ENCODE measurements around the gene SRGAP3. TPM values are rescaled to one million over a fixed set of nuclear protein-coding genes. Genes with fewer than 3 reads are reported as not detected.

Gene SRGAP3
- total and polyA plus RNA-seq, 2 donors (not counting 1 experiment from before 2014, with no cell fraction given), result 1.4 to 1.5 TPM

DNA sequence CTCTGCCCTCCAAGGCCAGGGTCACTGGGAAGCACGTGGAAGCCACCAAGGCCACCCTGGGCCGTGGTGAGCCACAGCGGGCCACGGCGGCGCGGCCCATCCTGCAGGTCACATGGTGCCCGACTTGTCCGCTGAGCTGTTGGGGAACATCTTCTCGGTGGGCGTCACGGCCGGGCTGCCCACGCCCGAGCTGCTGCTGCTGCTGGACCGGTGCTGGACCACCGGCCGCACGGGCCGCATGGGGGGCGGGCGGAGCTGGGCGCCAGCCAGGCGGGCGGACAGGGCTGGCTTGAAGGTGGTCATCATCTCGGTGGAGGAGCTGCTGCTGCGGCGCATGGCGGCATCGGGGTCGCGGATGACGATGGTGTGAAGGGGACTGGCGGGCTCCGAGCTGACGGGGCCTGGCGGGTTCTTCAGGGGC is 264.0 kb downstream of the SRGAP3 start:
- no peak overlapping the region for H3K27ac Mint-ChIP-seq

DNA sequence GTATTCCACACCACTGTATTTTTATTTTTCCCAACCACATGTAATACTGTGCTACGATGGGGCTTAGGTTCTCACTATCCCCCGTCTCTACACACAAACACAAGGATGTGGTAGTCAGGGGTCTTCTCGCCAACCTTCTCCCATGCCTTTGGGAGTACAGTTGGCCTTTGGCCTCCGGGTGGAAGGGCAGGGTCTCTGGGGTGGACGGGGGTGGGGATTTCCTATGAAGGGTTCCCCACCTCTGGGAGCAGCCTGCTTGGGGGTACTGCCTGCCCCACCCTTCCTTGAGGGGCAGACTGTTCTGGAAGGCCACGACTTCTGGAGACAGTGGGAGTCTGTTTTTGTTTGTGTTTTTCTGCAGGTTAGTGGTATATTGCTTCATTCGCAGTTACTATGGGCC is 264.9 kb downstream of the SRGAP3 start:
- CTCF ChIA-PET, result no interaction called here
- no peak for DNase-seq
- intact Hi-C loops (cut with micrococcal nuclease), result no loop called here
- peaks cover 0 to 6% of the 10 kb centered on the region in 2 donors for H3K4me1 ChIP-seq (ENCODE audit: control insufficient read depth in 2 of 2, insufficient read depth in 2 of 2, low read length in 2 of 2)
- Mint-ChIP-seq H3K4me1 (peaks cover 8% of the 10 kb centered on the region), H3K4me3 (no peak overlapping the region), H3K9me3 (ENCODE audit: insufficient read depth) (no peaks in the 10 kb centered on the region), H3K27me3 (peaks cover 21% of the 10 kb centered on the region), H3K27ac (no peak overlapping the region)
- H3K9me3 ChIP-seq (ENCODE audit: control extremely low read depth in 1 of 3, control insufficient read depth in 2 of 3, insufficient read depth in 1 of 3, low read length in 2 of 3), result peaks cover 0 to 3% (median 2%) of the 10 kb centered on the region in 3 donors
- no peaks in the 10 kb centered on the region for H3K79me2 ChIP-seq (ENCODE audit: control insufficient read depth, insufficient read depth, low read length)
- no peak for ATAC-seq (ENCODE audit: low read depth)
- H3K27me3 ChIP-seq (replicated peaks in 1 of 4; ENCODE audit: control extremely low read depth in 1 of 4, control insufficient read depth in 3 of 4, insufficient read depth in 4 of 4, low read length in 3 of 4), result peaks cover 0 to 15% (median 2%) of the 10 kb centered on the region in 4 experiments
- POLR2A ChIA-PET, result no interaction called here
- TF ChIP-seq EZH2 (IDR thresholded peaks at IDR 0.05; ENCODE audit: borderline replicate concordance, insufficient read depth, low read depth, low read length, poor library complexity, severe bottlenecking), result no peak
- TF ChIP-seq, protein P1, sequence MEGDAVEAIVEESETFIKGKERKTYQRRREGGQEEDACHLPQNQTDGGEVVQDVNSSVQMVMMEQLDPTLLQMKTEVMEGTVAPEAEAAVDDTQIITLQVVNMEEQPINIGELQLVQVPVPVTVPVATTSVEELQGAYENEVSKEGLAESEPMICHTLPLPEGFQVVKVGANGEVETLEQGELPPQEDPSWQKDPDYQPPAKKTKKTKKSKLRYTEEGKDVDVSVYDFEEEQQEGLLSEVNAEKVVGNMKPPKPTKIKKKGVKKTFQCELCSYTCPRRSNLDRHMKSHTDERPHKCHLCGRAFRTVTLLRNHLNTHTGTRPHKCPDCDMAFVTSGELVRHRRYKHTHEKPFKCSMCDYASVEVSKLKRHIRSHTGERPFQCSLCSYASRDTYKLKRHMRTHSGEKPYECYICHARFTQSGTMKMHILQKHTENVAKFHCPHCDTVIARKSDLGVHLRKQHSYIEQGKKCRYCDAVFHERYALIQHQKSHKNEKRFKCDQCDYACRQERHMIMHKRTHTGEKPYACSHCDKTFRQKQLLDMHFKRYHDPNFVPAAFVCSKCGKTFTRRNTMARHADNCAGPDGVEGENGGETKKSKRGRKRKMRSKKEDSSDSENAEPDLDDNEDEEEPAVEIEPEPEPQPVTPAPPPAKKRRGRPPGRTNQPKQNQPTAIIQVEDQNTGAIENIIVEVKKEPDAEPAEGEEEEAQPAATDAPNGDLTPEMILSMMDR (IDR thresholded peaks at IDR 0.05), result no peak
- H3K4me2 ChIP-seq (replicated peaks; ENCODE audit: low read depth, low read length, poor library complexity, severe bottlenecking), result no peak overlapping the region
- H3K36me3 ChIP-seq (replicated peaks in 1 of 2; ENCODE audit: control extremely low read depth in 1 of 2, control insufficient read depth in 1 of 2, extremely low read depth in 1 of 2, insufficient read depth in 2 of 2, low read length in 1 of 2), result no peaks in the 10 kb centered on the region
- no peak overlapping the region for H2AFZ ChIP-seq (ENCODE audit: insufficient read depth, low read depth, low read length, poor library complexity, severe bottlenecking)
- H3K4me3 ChIP-seq (ENCODE audit: control extremely low read depth in 1 of 5, extremely low read depth in 1 of 5, insufficient read depth in 1 of 5, low read depth in 2 of 5, low read length in 4 of 5), result no peak overlapping the region
- 100% methylated on average over 2 of the region's 7 CpGs for WGBS (ENCODE audit: insufficient coverage)
- H4K20me1 ChIP-seq (ENCODE audit: control insufficient read depth, insufficient read depth, low read length, poor library complexity, severe bottlenecking), result no peaks in the 10 kb centered on the region
- H3K27ac ChIP-seq (ENCODE audit: low read length in 2 of 2), result no peak overlapping the region
- no peak overlapping the region for H3K9ac ChIP-seq (ENCODE audit: low read length)

More for the DNA sequence above, 264.0 kb downstream of the SRGAP3 start:
- Histone ChIP-seq H4K20me1 (ENCODE audit: control insufficient read depth, insufficient read depth, low read length, poor library complexity, severe bottlenecking) (no peaks in the 10 kb centered on the region), H3K4me2 (replicated peaks; ENCODE audit: low read depth, low read length, poor library complexity, severe bottlenecking) (no peak overlapping the region), H3K9ac (ENCODE audit: low read length) (no peak overlapping the region), H2AFZ (ENCODE audit: insufficient read depth, low read depth, low read length, poor library complexity, severe bottlenecking) (no peak overlapping the region), H3K79me2 (ENCODE audit: control insufficient read depth, insufficient read depth, low read length) (no peaks in the 10 kb centered on the region), H3K4me3 (ENCODE audit: control extremely low read depth in 1 of 5, extremely low read depth in 1 of 5, insufficient read depth in 1 of 5, low read depth in 2 of 5, low read length in 4 of 5) (no peak overlapping the region), H3K36me3 (replicated peaks in 1 of 2; ENCODE audit: control extremely low read depth in 1 of 2, control insufficient read depth in 1 of 2, extremely low read depth in 1 of 2, insufficient read depth in 2 of 2, low read length in 1 of 2) (no peaks in the 10 kb centered on the region), H3K4me1 (ENCODE audit: control insufficient read depth in 2 of 2, insufficient read depth in 2 of 2, low read length in 2 of 2) (peaks cover 0 to 6% of the 10 kb centered on the region in 2 donors), H3K27me3 (replicated peaks in 1 of 4; ENCODE audit: control extremely low read depth in 1 of 4, control insufficient read depth in 3 of 4, insufficient read depth in 4 of 4, low read length in 3 of 4) (peaks cover 0 to 8% (median 0%) of the 10 kb centered on the region in 4 experiments), H3K27ac (ENCODE audit: low read length in 2 of 2) (no peak overlapping the region), H3K9me3 (ENCODE audit: control extremely low read depth in 1 of 3, control insufficient read depth in 2 of 3, insufficient read depth in 1 of 3, low read length in 2 of 3) (peaks cover 0 to 3% (median 0%) of the 10 kb centered on the region in 3 donors)
- Mint-ChIP-seq H3K4me3 (no peak overlapping the region), H3K4me1 (peaks cover 8% of the 10 kb centered on the region), H3K27me3 (peaks cover 15% of the 10 kb centered on the region), H3K9me3 (ENCODE audit: insufficient read depth) (no peaks in the 10 kb centered on the region)
- POLR2A ChIA-PET, result no interaction called here
- DNase-seq, result no peak
- intact Hi-C loops (cut with micrococcal nuclease), result loop anchor here (5.0 kb wide), 1 partner anchor 317 kb away; no protein-coding TSS in a partner anchor
- no peak for TF ChIP-seq EZH2 (IDR thresholded peaks at IDR 0.05; ENCODE audit: borderline replicate concordance, insufficient read depth, low read depth, low read length, poor library complexity, severe bottlenecking)
- TF ChIP-seq, protein P1 (IDR thresholded peaks at IDR 0.05), result no peak
- no peak for ATAC-seq (ENCODE audit: low read depth)
- WGBS (ENCODE audit: insufficient coverage), result 98% methylated on average over 37 of the region's 37 CpGs
- CTCF ChIA-PET, result interaction anchor here (0.8 kb wide), 1 partner anchor 14 kb away, joined by 4 read pairs; no protein-coding TSS in a partner anchor

All from B cell (primary cell).